Mucosa of gallbladder (tissue), 1 donor: ENCODE measurements around the gene OR1F1. TPM values are rescaled to one million over a fixed set of nuclear protein-coding genes. Genes with fewer than 3 reads are reported as not detected.
"Not testable (repeated sequence)": the region's sequence is repeated elsewhere in the genome, so short reads cannot be mapped to it uniquely, and the experiment has no call there.

Source experiments
- DNase-seq: peaks from one replicate; pipeline ENCODE4 v3.0.0-alpha.2; 2020; ENCODE audit warnings: low spot score
- total RNA-seq: library from RNA; stranded (reverse); gene quantifications from one replicate; pipeline ENCODE4 v1.2.1, GENCODE V29; 2021
- donor health status: DM: no; HTN: no; CAD: no.

OR1F1 gene
- total RNA-seq, 1 donor from 2014 or later = not detected

DNA sequence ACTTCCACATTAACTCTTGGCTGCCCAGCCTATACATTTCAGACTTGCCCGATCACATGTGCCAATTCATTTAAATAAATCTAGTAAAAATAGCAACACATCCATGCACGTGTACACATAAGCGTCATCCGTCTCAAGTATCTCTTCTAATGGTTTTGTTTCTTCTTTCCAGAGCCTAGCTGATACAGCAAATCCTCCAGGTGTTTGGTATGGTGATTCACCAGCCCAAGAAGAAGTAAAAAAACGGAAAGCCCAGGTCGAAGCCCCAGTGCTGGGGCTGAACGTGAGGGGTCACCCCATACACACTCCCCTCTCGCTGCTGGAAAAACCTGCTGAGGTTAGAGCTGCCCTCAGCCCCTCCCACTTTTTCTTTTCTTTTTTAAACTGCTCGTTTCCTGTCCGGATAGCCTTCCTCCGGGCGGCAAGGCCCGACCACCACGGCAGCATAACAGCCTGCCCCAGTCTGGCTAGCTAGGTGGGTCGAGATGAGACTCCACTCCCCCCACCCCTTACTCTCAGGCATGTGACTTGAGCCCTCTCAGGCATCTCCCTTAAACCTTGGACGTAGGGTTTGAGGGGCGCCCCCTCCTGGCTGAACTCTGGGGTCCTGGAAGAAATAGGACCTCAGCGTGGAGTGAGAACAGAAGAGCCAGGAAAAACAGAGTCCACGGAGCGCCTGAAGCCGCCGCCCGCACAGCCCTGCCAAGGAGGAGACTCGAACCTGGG is 13.9 kb upstream of the OR1F1 start:
- DNase-seq = no peak

GRCh38 chr16:3174618-3175148 is 13.3 kb upstream of the OR1F1 start:
- no peak for DNase-seq

DNA sequence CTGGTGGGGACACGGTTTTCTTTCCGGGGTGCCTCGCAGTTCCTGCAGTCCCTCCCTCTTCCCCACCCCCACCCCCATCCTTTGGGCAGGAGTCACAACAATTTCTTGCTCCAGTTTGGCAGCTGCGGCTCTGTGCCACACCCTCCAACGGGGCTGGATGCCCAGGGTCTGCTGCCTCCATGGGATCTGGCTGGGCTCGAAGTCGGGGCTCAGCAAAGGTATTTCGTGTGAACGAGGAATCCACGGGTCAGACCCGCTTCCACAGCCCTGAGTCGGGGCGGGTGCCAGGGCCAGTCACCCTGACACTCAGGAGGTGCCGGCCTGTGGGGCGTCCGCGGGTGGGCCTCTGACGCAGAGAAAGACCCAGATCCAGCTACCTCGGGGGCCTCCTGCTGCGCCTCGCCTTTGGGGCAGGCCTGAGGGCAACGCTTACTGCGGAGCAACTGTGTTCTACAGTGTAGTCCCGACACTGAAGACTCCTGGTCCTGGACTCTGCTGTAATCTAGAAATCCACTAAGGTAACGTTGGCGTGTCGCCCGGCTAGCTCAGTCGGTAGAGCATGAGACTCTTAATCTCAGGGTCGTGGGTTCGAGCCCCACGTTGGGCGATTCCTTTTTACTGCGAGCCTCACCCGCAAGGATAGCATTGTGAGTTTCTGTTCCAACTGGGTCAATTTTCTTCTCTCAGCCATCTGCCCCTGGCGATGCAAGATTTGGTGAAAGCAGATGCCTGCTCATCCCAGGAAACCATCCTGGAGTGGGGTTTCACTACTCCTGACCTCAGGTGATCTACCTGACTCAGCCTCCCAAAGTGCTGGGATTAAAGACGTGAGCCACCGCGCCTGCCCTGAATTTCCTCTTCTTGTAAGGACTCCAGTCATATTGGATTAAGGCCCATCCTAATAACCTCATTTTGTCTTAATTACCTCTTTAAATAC is 12.6 kb upstream of the OR1F1 start:
- no peak for DNase-seq

GRCh38 chr16:3179651-3180050 is 8.4 kb upstream of the OR1F1 start:
- DNase-seq = no peak

DNA sequence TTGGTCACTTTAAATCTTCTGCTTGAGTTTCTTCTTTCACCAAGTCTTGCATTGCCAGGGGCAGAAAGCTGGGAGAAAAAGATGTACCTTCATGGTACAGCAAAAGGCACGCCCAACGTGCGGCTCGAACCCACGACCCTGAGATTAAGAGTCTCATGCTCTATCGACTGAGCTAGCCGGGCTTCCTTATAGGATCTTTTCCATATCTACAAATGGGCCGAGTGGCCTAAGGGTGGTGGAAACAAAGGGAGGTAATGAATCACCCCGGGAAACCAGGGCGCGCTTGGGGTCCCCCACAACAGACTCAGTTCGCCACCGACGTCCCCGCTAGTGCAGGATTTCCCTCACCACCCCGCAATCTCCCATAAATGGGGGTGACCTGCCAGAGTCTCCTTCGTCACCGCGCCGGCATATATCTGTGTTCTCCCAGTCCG is 7.5 kb upstream of the OR1F1 start:
- no peak for DNase-seq

DNA sequence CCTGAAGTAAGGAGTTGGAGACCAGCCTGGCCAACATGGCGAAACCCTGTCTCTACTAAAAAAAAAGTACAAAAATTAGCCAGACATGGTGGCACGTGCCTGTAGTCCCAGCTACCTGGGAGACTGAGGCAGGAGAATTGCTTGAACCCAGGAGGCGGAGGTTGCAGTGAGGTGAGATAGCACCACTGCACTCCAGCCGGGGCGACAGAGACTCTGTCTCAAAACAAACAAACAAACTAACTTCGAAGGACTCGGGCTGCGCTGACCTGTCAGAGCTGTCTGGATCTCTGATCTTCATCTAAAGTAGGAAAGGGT is 5.8 kb upstream of the OR1F1 start:
- not testable (repeated sequence) for DNase-seq

- no peak for DNase-seq
Measured at GRCh38 chr16:3182608-3183444, 5.2 kb upstream of the OR1F1 start.

DNA sequence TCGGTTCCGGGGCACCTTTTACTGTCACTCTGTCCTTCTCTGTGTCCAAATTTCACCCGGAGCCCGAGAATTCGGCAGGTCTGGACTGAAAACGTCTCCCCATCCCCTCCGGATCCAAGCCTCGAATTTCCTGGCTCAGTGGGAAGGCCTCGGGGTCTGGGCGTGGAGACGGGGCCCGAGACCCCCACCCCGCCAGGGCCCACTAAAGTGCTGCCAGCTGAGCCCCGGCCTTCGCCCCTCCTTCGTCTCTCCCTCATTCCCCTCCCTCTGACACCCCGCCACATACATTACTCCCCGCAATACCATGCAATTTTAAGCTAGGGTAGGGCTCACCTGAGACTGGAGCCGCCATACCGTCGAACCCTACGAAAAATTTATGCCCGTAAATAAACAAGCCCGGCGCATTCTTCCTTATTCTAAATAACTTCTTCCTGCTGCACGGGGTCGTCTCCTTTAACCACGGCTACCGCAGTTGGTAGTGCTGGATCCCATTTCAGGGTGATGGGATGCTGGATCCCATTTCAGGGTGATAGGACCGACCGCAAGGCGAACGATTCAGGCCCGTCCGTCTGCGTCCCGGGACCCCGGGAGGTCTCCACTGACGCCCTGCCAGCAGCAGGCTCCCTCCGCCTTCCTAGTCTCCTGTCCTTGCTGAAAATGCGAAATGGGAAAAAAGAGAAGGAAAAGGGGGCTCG is 4.4 kb upstream of the OR1F1 start:
- DNase-seq = no peak

DNA sequence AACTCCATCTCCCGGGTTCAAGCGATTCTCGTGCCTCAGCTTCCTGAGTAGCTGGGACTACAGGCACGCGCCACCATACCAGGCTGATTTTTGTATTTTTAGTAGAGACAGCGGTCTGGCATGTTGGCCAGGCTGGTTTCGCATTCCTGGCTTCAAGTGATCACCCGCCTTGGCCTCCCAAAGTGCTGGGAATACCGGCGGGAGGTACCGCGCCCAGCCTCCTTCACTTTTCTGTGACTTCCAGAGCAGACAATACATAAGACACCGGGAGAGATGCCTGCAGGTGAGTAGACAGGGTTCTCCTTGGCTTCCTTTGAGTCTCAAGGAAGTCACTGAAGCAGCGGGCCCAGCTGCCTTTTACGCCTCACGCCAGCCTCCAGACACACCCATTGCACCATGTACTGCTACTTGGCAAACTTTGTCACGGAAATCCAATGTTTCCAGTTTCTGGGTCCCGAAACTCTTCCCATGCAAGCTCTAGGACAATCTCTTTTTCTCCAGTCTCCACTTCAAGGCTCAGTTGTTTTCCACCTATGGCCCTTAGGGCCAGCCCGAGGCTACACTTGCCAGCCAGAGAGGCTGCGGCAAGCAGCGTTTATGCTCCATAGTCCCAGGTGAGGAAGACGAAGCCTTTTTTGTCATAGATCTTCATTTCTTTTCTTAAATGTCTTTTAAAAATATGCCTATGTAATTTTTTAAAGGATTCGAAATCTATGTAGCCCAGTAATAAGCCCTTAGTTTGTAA is 886 bp upstream of the OR1F1 start:
- no peak for DNase-seq

GRCh38 chr16:3188675-3188924 is 596 bp downstream of the OR1F1 start:
- no peak for DNase-seq

- DNase-seq = no peak
Measured at GRCh38 chr16:3188925-3189825, 1.2 kb downstream of the OR1F1 start.

- DNase-seq = no peak
Measured at GRCh38 chr16:3189869-3190268, 1.9 kb downstream of the OR1F1 start.

DNA sequence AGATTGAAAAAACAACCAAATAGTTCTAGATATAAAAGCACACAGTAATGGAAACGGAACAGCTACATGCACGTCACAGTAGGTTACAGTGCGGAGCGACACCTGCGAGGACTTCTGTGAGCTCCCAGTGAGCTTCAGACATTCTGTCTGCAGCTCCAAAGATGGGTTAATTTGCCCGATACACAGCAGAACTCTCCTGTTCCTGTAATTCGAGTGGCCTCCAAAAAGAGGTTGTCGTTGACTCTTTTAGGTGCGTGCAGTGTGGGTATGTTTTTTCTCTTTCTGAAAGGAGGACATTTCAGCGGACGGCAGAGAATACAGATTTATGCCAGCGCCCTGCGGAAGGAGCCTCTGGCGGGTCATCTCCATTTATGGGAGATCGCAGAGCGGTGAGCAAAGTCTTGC is 2.9 kb downstream of the OR1F1 start:
- no peak for DNase-seq

DNA sequence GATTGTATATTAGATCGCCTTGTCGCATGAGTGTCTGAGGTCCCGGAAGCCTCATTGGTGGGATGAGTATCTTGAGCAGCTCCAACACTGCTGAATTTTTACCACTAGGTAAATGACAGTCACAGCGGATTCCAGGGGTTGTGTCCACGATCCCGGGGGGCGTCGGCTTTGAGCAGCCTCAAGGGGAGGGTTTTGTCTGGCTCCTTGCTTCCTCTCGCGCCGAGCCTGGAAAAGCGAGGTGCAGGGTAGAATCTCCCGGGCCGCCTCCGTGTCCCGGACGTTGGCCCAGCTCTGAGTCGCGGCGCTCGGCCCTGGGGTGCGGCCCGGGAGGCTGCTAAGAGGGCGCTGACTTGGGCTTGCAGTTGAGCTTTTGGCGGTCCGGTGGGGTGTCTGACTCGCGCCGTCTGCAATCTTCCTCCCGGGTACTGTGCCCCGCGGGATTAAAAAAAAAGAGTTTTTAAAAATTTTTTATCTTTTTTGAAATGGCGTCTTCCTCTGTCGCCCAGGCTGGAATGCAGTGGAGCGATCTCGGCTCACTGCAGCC is 4.5 kb downstream of the OR1F1 start:
- DNase-seq = no peak

- DNase-seq = no peak
Measured at GRCh38 chr16:3193221-3194212, 5.5 kb downstream of the OR1F1 start.

DNA sequence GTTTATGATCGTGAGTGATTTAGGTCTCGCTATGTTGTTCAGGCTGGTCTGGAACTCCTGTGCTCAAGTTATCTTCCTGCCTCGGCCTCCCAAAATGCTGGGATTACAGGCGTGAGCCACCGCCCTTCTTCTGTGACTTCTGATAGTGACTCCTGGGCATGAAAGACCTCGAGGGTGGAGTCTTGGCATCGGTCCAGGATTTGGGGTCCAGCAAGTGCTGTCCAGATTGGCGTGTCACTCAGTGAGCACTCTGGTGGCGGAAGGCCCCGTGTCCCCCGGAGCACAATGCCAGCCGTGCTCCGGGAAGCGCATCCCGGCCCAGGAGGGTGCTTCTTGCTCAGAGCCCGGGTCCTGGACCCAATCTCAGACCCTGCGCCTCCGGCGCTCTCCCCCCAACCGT is 6.8 kb downstream of the OR1F1 start:
- DNase-seq = no peak

DNA sequence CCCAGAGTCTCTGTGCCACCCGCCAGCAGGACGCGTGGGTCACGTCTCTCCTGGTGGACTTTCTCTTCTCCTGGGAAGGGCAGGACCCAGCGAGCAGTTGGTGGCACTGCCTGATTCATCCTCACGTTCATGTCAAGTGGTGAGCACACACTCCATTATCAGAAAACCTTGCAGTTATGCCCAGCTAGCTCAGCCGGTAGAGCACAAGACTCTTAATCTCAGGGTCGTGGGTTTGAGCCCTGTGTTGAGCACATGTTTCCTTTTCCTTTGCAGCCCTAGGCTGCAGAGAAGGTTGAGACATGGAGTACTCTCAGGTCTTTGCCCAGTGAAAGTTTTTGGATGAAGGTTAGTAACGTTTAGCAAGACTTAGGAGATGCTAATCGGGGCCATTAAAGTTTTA is 8.0 kb downstream of the OR1F1 start:
- no peak for DNase-seq

DNA sequence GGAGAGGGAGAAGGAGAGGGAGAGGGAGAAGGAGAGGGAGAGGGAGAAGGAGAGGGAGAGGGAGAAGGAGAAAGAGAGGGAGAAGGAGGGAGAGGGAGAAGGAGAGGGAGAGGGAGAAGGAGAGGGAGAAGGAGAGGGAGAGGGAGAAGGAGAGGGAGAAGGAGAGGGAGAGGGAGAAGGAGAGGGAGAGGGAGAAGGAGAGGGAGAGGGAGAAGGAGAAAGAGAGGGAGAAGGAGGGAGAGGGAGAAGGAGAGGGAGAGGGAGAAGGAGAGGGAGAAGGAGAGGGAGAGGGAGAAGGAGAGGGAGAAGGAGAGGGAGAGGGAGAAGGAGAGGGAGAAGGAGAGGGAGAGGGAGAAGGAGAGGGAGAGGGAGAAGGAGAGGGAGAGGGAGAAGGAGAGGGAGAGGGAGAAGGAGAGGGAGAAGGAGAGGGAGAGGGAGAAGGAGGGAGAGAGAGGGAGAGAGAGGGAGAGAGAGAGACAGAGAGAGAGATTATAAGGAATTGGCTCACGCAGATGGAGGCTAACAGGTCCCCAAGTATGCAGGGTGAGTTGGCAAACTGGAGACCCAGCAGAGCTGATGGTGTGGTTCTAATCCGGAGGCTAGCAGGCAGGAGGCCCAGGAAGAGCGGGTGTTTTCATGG is 9.8 kb downstream of the OR1F1 start:
- DNase-seq = not testable (repeated sequence)
